Naive thymus-derived CD8-positive, alpha-beta T cell (primary cell): Measurements from ENCODE around the gene LCE2C. TPM values are rescaled to one million over a fixed set of nuclear protein-coding genes. Genes with fewer than 3 reads are reported as not detected.
"Not testable (repeated sequence)": the region's sequence is repeated elsewhere in the genome, so short reads cannot be mapped to it uniquely, and the experiment has no call there.

ENCODE experiments used
- ATAC-seq, 2 donors: fragments of 150-1000 bp; cut with Tn5 transposase in 1 of 2; sonication (Bioruptor Pico), chemical (Tn5 transposase) in 1 of 2; 1 replicate in 1 of 2; 2 replicates in 1 of 2; pipeline ENCODE4 v1.10.0; 2021; ENCODE audit warnings: mild to moderate bottlenecking in 2 of 2, moderate library complexity in 2 of 2
- POLR2A ChIA-PET: fragments of 350-600 bp; sonication (Branson Sonifier 250); formaldehyde crosslinking; loops from one replicate; lab custom pipeline; 2021; ENCODE audit warnings: antibody characterized with exemption; lab: Charles Lee
- DNase-seq, 10 donors: peaks; one replicate each; pipeline versions ENCODE4 v3.0.0 to v3.0.0-alpha.2; 2020 to 2022
- H3K27ac Mint-ChIP-seq, 10 donors: one replicate each; pipeline ENCODE4 v1.8.0; 2020 to 2022; ENCODE audit warnings: mild to moderate bottlenecking in 10 of 10, mixed read lengths in 10 of 10, moderate library complexity in 4 of 10, inconsistent platforms in 1 of 10
- H3K27me3 Mint-ChIP-seq, 5 donors: one replicate each; pipeline ENCODE4 v1.8.0; 2021 to 2022; ENCODE audit warnings: mixed read lengths in 5 of 5
- H3K36me3 Mint-ChIP-seq, 3 donors: one replicate each; pipeline ENCODE4 v1.8.0; 2020 to 2022; ENCODE audit warnings: mixed read lengths in 3 of 3, mild to moderate bottlenecking in 2 of 3, inconsistent platforms in 1 of 3
- H3K4me1 Mint-ChIP-seq, 4 donors: one replicate each; pipeline ENCODE4 v1.8.0; 2021 to 2022; ENCODE audit warnings: mixed read lengths in 4 of 4
- H3K4me3 Mint-ChIP-seq, 10 donors: one replicate each; pipeline ENCODE4 v1.8.0; 2020 to 2022; ENCODE audit warnings: mild to moderate bottlenecking in 10 of 10, mixed read lengths in 10 of 10, moderate library complexity in 6 of 10, inconsistent platforms in 1 of 10
- H3K9me3 Mint-ChIP-seq, 9 donors: one replicate each; pipeline ENCODE4 v1.8.0; 2020 to 2022; ENCODE audit warnings: mixed read lengths in 9 of 9, mild to moderate bottlenecking in 3 of 9, inconsistent platforms in 1 of 9, moderate library complexity in 1 of 9
- polyA plus RNA-seq, 3 donors: library from polyadenylated mRNA; unstranded; fragments of 300-500 nt; fragmentation: Illumina TruSeq; gene quantifications; one replicate each; pipeline ENCODE4 v1.2.3, GENCODE V29; 2021
- total RNA-seq, 8 experiments: library from RNA in 2 of 8; stranded (reverse) in 2 of 8; gene quantifications; one replicate each; pipeline ENCODE4 v1.2.3 and lab custom pipeline; 2021 to 2026

The LCE2C gene
- total and polyA plus RNA-seq, 5 experiments from 2014 or later, result not detected

DNA sequence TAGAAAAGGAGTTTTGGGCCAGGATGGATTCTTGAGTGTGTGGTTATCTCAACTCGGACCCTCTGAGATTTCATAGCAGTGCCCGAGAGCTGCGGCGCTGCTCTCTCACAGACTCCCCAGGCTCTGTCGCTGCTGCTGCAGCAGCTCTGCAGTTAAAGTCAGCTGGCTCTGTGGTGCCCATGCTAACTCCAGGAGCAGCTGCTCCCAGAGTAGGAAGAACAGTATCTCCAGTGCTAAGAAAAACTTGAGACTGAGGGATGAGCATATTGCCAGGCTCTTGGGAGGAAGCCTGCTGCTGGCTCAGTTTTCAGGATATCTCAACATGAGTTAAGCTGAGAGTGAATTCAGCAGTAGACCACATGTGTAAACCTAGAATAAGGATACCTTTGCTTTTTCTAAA lies 7.4 kb upstream of the LCE2C start:
- ATAC-seq, result no peak
- POLR2A ChIA-PET, result no interaction called here
- H3K27me3 Mint-ChIP-seq, result peaks cover 15 to 79% (median 33%) of the 10 kb centered on the region in 5 donors
- no peak overlapping the region for H3K4me3 Mint-ChIP-seq
- no peaks in the 10 kb centered on the region for H3K4me1 Mint-ChIP-seq
- H3K36me3 Mint-ChIP-seq, result no peaks in the 10 kb centered on the region
- no peak for DNase-seq
- peaks cover 0 to 2% (median 0%) of the 10 kb centered on the region in 9 donors for H3K9me3 Mint-ChIP-seq
- H3K27ac Mint-ChIP-seq, result no peak overlapping the region

DNA sequence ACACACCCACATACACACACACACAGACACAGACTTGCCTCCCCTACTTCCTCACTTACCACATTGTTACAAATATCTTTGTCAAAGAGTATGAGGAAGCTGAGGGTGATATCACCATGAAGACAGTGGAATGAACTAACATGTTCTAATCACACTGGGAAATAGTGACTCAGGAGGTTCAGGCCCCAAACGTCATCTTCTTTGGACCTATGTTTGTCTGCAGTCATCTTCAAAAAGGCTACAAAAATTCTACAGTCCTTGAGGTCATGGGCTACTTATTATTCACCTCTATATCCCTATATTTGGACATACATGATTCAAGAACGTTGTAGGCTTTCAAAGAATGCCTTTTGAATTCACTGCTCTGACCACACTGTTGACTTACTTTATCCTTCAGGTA lies 2.1 kb upstream of the LCE2C start:
- H3K4me3 Mint-ChIP-seq, result no peak overlapping the region
- H3K27me3 Mint-ChIP-seq, result peaks cover 8 to 72% (median 17%) of the 10 kb centered on the region in 5 donors
- no peaks in the 10 kb centered on the region for H3K9me3 Mint-ChIP-seq
- DNase-seq (no peak), ATAC-seq (no peak)
- H3K4me1 Mint-ChIP-seq, result no peaks in the 10 kb centered on the region
- H3K36me3 Mint-ChIP-seq, result no peaks in the 10 kb centered on the region
- POLR2A ChIA-PET, result no interaction called here
- no peak overlapping the region for H3K27ac Mint-ChIP-seq

- no peak overlapping the region for H3K4me3 Mint-ChIP-seq
- H3K27me3 Mint-ChIP-seq, result peaks cover 11 to 62% (median 34%) of the 10 kb centered on the region in 5 donors
- H3K9me3 Mint-ChIP-seq, result no peaks in the 10 kb centered on the region
- ATAC-seq, result no peak
- H3K36me3 Mint-ChIP-seq, result no peaks in the 10 kb centered on the region
- no peak for DNase-seq
- POLR2A ChIA-PET, result no interaction called here
- H3K4me1 Mint-ChIP-seq, result no peaks in the 10 kb centered on the region
- no peak overlapping the region for H3K27ac Mint-ChIP-seq
These were observed 4.4 kb downstream of the LCE2C start for GRCh38 chr1:152679459-152679858.

DNA sequence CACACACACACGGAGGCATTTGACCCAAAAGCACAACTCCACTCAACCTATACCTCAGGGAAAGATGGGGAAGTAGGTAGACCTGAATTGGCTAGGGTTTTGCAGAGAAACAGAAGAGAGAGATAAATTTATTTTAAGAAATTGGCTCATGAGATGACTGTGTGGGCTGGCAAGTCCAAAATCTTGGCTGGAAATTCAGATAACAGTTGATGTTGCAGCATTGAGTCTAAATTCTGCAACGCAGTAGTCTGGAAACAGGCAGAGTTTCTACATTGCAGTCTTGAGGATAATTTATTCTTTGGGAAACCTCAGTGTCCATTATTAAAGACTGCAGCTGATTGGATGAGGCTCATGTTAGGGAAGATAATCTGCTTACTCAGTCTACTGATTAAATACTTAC lies 6.5 kb downstream of the LCE2C start:
- ATAC-seq (no peak), DNase-seq (no peak)
- H3K4me1 Mint-ChIP-seq, result no peaks in the 10 kb centered on the region
- no peak overlapping the region for H3K4me3 Mint-ChIP-seq
- no peaks in the 10 kb centered on the region for H3K36me3 Mint-ChIP-seq
- no peaks in the 10 kb centered on the region for H3K9me3 Mint-ChIP-seq
- H3K27me3 Mint-ChIP-seq, result peaks cover 11 to 58% (median 30%) of the 10 kb centered on the region in 5 donors
- no peak overlapping the region for H3K27ac Mint-ChIP-seq
- POLR2A ChIA-PET, result no interaction called here

DNA sequence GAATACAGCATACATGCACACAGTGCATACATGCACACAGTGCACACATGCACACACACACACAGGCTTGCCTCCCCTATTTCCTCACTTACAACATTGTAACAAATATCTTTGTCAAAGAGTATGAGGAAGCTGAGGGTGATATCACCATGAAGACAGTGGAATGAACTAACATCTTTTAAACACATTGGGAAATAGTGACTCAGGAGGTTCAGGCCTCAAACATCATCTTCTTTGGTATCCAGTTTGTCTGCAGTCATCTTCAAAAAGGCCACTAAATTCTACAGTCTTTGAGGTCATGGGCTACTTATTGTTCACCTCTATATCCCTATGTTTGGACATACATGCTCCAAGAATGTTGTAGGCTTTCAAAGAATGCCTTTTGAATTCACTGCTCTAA lies 8.8 kb downstream of the LCE2C start:
- POLR2A ChIA-PET, result no interaction called here
- Mint-ChIP-seq H3K27ac (no peak overlapping the region), H3K9me3 (no peaks in the 10 kb centered on the region), H3K4me3 (no peak overlapping the region), H3K36me3 (no peaks in the 10 kb centered on the region), H3K4me1 (no peaks in the 10 kb centered on the region), H3K27me3 (peaks cover 16 to 63% (median 20%) of the 10 kb centered on the region in 5 donors)
- no peak for DNase-seq
- ATAC-seq, result no peak

DNA sequence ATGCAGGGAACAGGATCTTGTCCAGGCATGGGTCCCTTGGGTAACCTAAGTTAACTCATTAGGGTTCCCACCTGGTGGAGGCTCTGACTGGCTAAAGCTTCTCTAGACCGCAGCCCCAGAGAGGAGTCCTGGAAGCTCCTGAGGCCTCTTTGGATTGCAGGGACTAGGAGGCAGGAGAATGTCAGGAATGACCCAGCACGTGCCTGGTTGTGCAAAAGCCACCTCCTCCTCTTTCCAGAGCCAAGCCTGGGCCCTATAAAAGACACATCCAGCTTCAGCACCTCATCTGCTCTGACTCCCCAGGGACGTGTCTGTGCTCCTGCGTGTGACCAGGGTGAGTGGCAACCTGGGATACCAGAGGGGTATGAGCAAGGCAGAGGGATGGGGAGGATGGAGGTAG lies 10.7 kb downstream of the LCE2C start, which contains the start of gene LCE2B:
Gene LCE2B, plus strand, starts transcription at position 301 of the 400 bp plus-strand sequence. CDS start 721 bp downstream, outside the sequence.
- H3K36me3 Mint-ChIP-seq, H3K27ac Mint-ChIP-seq, H3K4me3 Mint-ChIP-seq, DNase-seq, POLR2A ChIA-PET, ATAC-seq, H3K4me1 Mint-ChIP-seq, H3K9me3 Mint-ChIP-seq: not testable (repeated sequence)
- peaks cover 22 to 63% (median 23%) of the 10 kb centered on the region in 5 donors for H3K27me3 Mint-ChIP-seq

- POLR2A ChIA-PET, result no interaction called here
- H3K4me3 Mint-ChIP-seq, result no peak within 1 kb of the TSS
- H3K36me3 Mint-ChIP-seq, result no peaks in the 10 kb centered on the region
- no peak within 1 kb of the TSS for H3K27ac Mint-ChIP-seq
- peaks cover 0 to 12% (median under 1%) of the 10 kb centered on the region in 9 donors for H3K9me3 Mint-ChIP-seq
- H3K27me3 Mint-ChIP-seq, result peaks cover 0 to 12% (median 6%) of the 10 kb centered on the region in 5 donors
- ATAC-seq, result no peak
- H3K4me1 Mint-ChIP-seq, result no peaks in the 10 kb centered on the region
- DNase-seq, result no peak
These were observed 22.9 kb downstream of the LCE2C start, which contains the start of gene LCE2A for GRCh38 chr1:152697701-152698600. TSS of gene LCE2A (plus strand) at chr1:152698345. CDS start at chr1:152698902, 557 bp downstream.

DNA sequence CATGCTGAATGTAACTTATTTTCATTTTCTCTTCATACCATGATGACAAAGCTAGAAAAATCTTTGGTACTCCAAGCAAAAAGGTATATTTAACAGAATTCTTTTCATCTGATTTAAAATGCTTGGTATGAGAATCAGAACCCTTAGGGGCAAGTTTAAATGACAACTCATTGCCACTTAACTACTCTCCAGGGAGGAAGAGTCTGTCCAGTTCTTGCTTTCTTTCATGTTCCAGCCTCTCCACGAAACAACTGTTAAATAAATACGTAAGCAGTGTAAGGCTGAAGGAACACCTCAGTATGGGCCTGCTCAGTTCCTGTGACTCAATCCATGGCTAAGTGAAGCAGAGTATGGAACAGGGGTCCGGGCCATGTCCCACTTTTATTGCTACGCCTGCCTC lies 24.7 kb downstream of the LCE2C start:
- no peaks in the 10 kb centered on the region for H3K4me1 Mint-ChIP-seq
- no peak overlapping the region for H3K27ac Mint-ChIP-seq
- peaks cover 2 to 11% (median 6%) of the 10 kb centered on the region in 5 donors for H3K27me3 Mint-ChIP-seq
- H3K4me3 Mint-ChIP-seq, result no peak overlapping the region
- no peak for ATAC-seq
- H3K9me3 Mint-ChIP-seq, result peaks cover 0 to 7% (median 0%) of the 10 kb centered on the region in 9 donors
- no peak for DNase-seq
- POLR2A ChIA-PET, result no interaction called here
- H3K36me3 Mint-ChIP-seq, result peaks cover 0 to 6% (median 0%) of the 10 kb centered on the region in 3 donors

- POLR2A ChIA-PET, result no interaction called here
- peaks cover 17 to 44% (median 19%) of the 10 kb centered on the region in 5 donors for H3K27me3 Mint-ChIP-seq
These were observed 32.8 kb downstream of the LCE2C start, which contains the start of gene LCE4A for GRCh38 chr1:152707860-152708259. TSS of gene LCE4A (plus strand) at chr1:152708160. CDS start at chr1:152709076, 916 bp downstream.

GRCh38 chr1:152718238-152718637 lies 43.2 kb downstream of the LCE2C start:
- peaks cover 0 to 5% (median 0%) of the 10 kb centered on the region in 3 donors for H3K36me3 Mint-ChIP-seq
- H3K4me1 Mint-ChIP-seq, result no peaks in the 10 kb centered on the region
- peaks cover 6 to 35% (median 16%) of the 10 kb centered on the region in 5 donors for H3K27me3 Mint-ChIP-seq
- no peak overlapping the region for H3K27ac Mint-ChIP-seq
- peaks cover 0 to 14% (median 2%) of the 10 kb centered on the region in 9 donors for H3K9me3 Mint-ChIP-seq
- POLR2A ChIA-PET, result no interaction called here
- no peak overlapping the region for H3K4me3 Mint-ChIP-seq
- ATAC-seq (no peak), DNase-seq (no peak)

More at GRCh38 chr1:152707860-152708259, 32.8 kb downstream of the LCE2C start, which contains the start of gene LCE4A:
- Mint-ChIP-seq H3K27ac (no peak within 1 kb of the TSS), H3K9me3 (peaks cover 0 to 7% (median 3%) of the 10 kb centered on the region in 9 donors), H3K4me3 (no peak within 1 kb of the TSS), H3K36me3 (peaks cover 0 to 6% (median 0%) of the 10 kb centered on the region in 3 donors), H3K4me1 (no peaks in the 10 kb centered on the region)
- no peak for ATAC-seq
- DNase-seq, result no peak

DNA sequence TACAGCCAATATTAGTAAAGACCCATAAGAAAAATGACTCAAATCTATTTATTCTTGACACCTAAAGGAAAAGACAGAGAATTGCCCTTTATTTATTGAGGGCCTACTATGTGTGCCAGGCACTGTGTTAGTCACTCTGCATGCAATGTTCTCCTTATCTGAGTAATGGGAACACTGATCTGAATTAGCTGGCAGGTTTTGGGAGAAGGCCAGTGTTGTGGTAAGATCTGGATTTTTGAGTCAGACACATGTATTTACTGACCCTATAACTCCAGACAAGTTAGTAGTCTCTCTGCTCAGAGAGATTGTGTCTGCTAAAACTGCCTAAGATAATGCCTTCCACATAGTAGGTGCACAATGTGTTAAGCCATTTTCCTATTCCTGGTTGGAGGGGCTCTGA lies 50.2 kb downstream of the LCE2C start:
- no peaks in the 10 kb centered on the region for H3K9me3 Mint-ChIP-seq
- ATAC-seq (no peak), DNase-seq (no peak)
- H3K4me1 Mint-ChIP-seq, result no peaks in the 10 kb centered on the region
- no peak overlapping the region for H3K4me3 Mint-ChIP-seq
- H3K27ac Mint-ChIP-seq, result no peak overlapping the region
- peaks cover 4 to 32% (median 5%) of the 10 kb centered on the region in 5 donors for H3K27me3 Mint-ChIP-seq
- POLR2A ChIA-PET, result no interaction called here
- H3K36me3 Mint-ChIP-seq, result no peaks in the 10 kb centered on the region
